IPS DF 6.9 (cell line): ENCODE data around the gene AEN.
A peak's percentile ranks its signal among the peaks of the same experiment; 100 is the strongest.
"Not testable (repeated sequence)": the region's sequence is repeated elsewhere in the genome, so short reads cannot be mapped to it uniquely, and the experiment has no call there.

Experiments
- DNase-seq: peaks from one replicate; pipeline ENCODE4 v3.0.0-alpha.2; 2013; ENCODE audit warnings: low read depth, low spot score
- H3K27ac ChIP-seq: one replicate; pipeline ENCODE4 v1.5.1; 2013; ENCODE audit warnings: low read length, control low read depth
- H3K27me3 ChIP-seq: 2 replicates; pipeline ENCODE4 v1.6.1; 2013; ENCODE audit warnings: mild to moderate bottlenecking, low read length; ENCODE audit not compliant: control insufficient read depth, insufficient read depth
- H3K36me3 ChIP-seq: 2 replicates; pipeline ENCODE4 v1.6.1; 2013; ENCODE audit warnings: low read length; ENCODE audit not compliant: control insufficient read depth, insufficient read depth
- H3K4me1 ChIP-seq: 2 replicates; pipeline ENCODE4 v1.6.1; 2013; ENCODE audit warnings: low read length; ENCODE audit not compliant: control insufficient read depth, insufficient read depth
- H3K4me3 ChIP-seq: 2 replicates; pipeline ENCODE4 v1.5.1; 2013; ENCODE audit warnings: mild to moderate bottlenecking, low read length
- H3K9me3 ChIP-seq: 2 replicates; pipeline ENCODE4 v1.6.1; 2013; ENCODE audit warnings: low read length, inconsistent platforms; ENCODE audit not compliant: control insufficient read depth, insufficient read depth
- WGBS: extraction: QIAGEN DNeasy Blood & Tissue Kit; methylation state at CpG from one replicate; pipeline ENCODE4 v1.1.7; 2013; ENCODE audit warnings: mixed read lengths, missing lambda C conversion rate; ENCODE audit not compliant: insufficient read length, insufficient coverage; 5-methylcytosine and 5-hydroxymethylcytosine counted together

AEN gene

GRCh38 chr15:88630798-88631463, 9.8 kb downstream of the AEN start:
- DNase-seq, result no peak
- Histone ChIP-seq H3K4me1 (peaks cover 2% of the 10 kb centered on the region), H3K27ac (no peak overlapping the region), H3K27me3 (no peaks in the 10 kb centered on the region), H3K36me3 (peaks cover 55% of the 10 kb centered on the region), H3K9me3 (no peaks in the 10 kb centered on the region), H3K4me3 (no peak overlapping the region)
- no CpG with 5 or more reads among the region's 7 CpGs for WGBS

DNA sequence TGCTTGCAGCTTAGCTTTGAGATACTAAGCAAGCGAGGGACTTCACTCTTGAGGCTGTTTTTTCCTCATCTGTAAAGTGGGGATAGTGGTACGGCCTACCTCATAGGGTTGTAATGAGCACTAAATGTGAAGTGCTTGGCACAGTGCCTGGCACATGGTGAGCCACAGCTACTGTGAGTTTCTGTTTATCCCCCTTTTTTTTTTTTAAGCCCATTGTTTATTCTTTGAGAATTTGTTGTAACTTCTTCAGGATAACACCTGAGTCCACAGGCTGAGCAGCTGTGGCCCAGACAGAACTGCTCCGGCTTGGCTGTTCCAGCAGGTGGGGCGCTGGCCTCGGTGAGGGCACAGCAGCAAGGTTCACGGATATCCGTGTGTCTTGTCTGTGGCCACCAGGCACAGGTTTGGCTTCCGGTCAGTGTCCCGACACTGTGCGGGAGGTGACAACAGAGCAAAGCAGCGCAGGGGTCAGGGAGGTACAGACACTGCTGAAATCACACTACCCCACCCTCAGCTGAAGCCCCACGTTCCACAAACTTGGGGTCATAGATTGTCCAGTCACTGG, 10.4 kb downstream of the AEN start:
- Histone ChIP-seq H3K27ac (no peak overlapping the region), H3K4me3 (no peak overlapping the region), H3K4me1 (peaks cover 2% of the 10 kb centered on the region), H3K9me3 (no peaks in the 10 kb centered on the region), H3K36me3 (peaks cover 50% of the 10 kb centered on the region), H3K27me3 (no peaks in the 10 kb centered on the region)
- DNase-seq, result no peak
- no CpG with 5 or more reads among the region's 12 CpGs for WGBS

GRCh38 chr15:88632797-88633196, 11.7 kb downstream of the AEN start:
- H3K27me3 ChIP-seq, H3K4me1 ChIP-seq, H3K27ac ChIP-seq, DNase-seq, H3K9me3 ChIP-seq, H3K4me3 ChIP-seq: not testable (repeated sequence)
- no CpG with 5 or more reads among the region's 7 CpGs for WGBS
- H3K36me3 ChIP-seq, result peaks cover 41% of the 10 kb centered on the region

DNA sequence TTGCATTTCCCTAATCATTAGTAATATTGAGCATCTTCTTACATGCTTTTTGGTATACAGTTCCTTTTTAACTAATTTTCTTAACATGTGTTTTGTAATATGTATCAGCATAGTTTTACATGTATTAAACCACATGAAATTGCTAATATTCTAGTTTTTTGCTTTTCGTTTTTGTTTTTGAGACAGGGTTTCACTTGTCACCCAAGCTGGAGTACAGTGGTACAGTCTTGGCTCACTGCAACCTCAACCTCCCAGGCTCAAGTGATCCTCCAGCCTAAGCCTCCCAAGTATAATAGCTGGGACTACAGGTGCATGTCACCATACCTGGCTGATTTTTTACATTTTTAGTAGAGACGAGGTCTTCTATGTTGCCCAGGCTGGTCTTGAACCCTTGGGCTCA, 13.3 kb downstream of the AEN start:
- Histone ChIP-seq H3K4me1 (peaks cover 5% of the 10 kb centered on the region), H3K27me3 (no peaks in the 10 kb centered on the region), H3K4me3 (no peak overlapping the region), H3K27ac (no peak overlapping the region), H3K9me3 (no peaks in the 10 kb centered on the region), H3K36me3 (peaks cover 25% of the 10 kb centered on the region)
- DNase-seq, result no peak
- no CpG with 5 or more reads among the region's 2 CpGs for WGBS

DNA sequence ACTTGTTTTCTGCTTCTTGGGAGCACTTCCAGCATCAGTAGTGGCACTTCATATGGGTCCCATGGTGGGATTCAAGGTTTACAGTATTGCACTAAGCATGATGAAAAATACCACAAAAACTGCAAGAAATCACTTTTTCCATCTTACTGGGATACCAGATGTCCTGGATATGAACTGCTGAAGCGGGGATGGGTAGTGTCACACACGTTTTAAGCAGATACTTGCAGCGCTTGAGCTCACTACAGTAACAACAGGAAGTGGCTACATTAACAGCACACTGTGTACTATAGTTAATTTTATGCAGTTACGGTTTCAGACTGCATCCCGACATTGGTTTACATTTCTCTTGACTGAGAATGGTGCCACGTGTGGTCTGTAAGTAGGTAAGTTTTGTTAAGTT, 14.2 kb downstream of the AEN start:
- no CpG with 5 or more reads among the region's 6 CpGs for WGBS

DNA sequence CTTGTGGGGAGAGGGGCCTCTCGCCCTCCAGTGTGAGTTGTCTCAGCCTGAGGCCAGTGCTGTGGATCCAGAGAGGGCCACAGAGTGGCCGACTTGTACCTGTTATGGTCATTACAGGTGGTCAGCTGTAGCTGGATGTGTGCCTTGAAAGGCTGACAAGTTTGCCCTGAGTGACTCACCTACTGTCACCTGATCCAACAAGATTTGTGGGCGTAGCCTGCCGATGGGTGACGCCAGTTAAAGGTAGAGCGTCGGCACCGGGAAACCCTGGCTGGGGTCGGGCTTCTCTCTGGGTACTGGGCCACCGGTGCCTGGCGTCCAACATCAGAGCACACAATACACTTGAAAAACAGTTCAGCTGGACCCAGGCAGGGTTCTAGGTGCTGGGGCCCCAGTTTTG, 14.9 kb downstream of the AEN start:
- Histone ChIP-seq H3K27me3 (no peaks in the 10 kb centered on the region), H3K4me1 (peaks cover 5% of the 10 kb centered on the region), H3K4me3 (no peak overlapping the region), H3K36me3 (peaks cover 10% of the 10 kb centered on the region), H3K27ac (no peak overlapping the region), H3K9me3 (no peaks in the 10 kb centered on the region)
- DNase-seq, result no peak
- WGBS, result no CpG with 5 or more reads among the region's 11 CpGs

More for the DNA sequence above, 14.2 kb downstream of the AEN start:
- no peaks in the 10 kb centered on the region for H3K9me3 ChIP-seq
- no peaks in the 10 kb centered on the region for H3K27me3 ChIP-seq
- H3K27ac ChIP-seq, result no peak overlapping the region
- H3K4me1 ChIP-seq, result peaks cover 5% of the 10 kb centered on the region
- no peak overlapping the region for H3K4me3 ChIP-seq
- DNase-seq, result no peak
- peaks cover 17% of the 10 kb centered on the region for H3K36me3 ChIP-seq

DNA sequence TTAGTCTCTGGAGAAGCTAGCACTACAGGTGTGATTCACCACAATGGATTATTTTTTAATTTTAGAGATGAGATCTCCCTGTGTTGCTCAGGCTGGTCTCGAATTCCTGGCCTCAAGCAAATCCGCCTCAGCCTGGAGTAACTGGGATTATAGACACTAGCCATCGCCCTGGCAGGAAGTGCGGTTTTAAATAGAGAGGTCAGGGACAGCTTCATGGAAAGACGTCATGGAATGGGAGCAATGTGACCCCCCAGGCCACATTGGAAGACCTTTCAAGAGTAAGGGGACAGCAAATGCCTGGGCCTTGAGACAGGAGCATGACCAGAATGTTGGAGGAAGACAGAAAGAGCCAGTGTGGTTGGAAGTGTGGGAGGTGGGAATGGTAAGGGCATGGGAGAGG, 15.5 kb downstream of the AEN start:
- Histone ChIP-seq H3K9me3 (no peaks in the 10 kb centered on the region), H3K27ac (no peak overlapping the region), H3K27me3 (no peaks in the 10 kb centered on the region), H3K4me1 (peaks cover 5% of the 10 kb centered on the region), H3K36me3 (peaks cover 4% of the 10 kb centered on the region), H3K4me3 (no peak overlapping the region)
- no peak for DNase-seq
- no CpG with 5 or more reads among the region's 5 CpGs for WGBS

DNA sequence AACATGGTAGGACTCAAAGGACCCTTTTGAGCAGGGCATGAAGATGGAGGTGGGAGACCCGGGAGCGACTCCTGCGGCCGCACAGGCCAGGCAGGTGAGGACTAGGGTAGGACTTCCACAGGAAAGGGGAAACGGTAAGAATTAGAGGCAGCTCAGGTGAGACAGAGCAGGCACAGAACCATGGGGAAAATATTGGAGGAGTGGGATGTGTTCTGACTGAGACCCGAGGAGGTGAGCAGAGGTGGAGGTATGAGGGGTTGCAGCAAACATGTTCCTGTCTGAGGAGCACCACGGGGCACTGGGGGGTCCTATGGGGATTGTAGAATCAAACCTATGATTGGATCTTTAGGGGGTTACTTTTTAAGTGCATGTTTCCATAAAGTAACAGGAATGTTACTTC, 16.3 kb downstream of the AEN start:
- Histone ChIP-seq H3K4me1 (peaks cover 5% of the 10 kb centered on the region), H3K9me3 (no peaks in the 10 kb centered on the region), H3K4me3 (no peak overlapping the region), H3K27ac (no peak overlapping the region), H3K36me3 (no peaks in the 10 kb centered on the region), H3K27me3 (no peaks in the 10 kb centered on the region)
- DNase-seq, result no peak
- whole genome bisulfite sequencing, result no CpG with 5 or more reads among the region's 7 CpGs

DNA sequence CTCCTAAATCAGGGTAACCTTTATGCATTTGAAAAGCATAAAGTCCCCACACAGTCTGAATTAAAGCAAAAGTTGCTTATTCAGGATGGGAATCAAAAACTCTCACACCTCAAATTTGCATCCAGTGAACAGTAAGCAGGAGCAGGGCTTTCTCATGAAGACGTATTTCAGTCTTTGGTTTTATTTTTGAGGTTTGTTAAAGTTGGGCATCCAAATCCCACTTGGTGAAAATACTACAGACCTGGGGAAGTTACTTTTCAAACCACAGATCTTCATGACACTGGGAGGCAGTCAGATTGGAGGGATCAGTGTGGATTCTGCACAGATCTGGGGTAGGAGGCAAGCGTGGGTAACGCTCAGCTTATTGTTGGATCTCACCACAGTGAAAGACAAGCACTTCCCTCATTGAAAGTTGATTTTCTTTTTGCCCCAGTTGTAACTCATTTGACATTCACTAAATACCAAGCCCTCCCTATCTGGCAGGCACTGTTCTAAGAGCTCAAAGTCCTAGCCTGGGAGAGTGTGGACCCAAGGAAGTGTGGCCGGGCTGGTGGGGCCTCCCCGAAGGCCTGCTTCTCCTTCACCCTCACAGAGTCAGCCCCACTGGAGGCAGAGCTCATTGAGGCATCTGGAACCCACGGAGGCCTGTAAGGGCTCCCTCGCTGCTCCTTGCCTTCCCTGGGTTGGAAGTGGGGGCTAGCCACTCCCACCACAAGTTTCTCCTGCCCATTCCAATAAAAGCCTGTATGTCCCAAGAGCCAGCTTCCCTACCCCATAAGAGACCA, 16.9 kb downstream of the AEN start:
- no peak for DNase-seq
- no peak overlapping the region; the same call in 1 of the 2 replicates for H3K4me3 ChIP-seq
- no CpG with 5 or more reads among the region's 7 CpGs for WGBS
- no peaks in the 10 kb centered on the region for H3K36me3 ChIP-seq
- no peak overlapping the region for H3K27ac ChIP-seq
- peaks cover 5% of the 10 kb centered on the region for H3K4me1 ChIP-seq
- H3K9me3 ChIP-seq, result no peaks in the 10 kb centered on the region
- H3K27me3 ChIP-seq, result no peaks in the 10 kb centered on the region

- H3K4me1 ChIP-seq, result peaks cover 5% of the 10 kb centered on the region
- no peak within 1 kb of the TSS for H3K27ac ChIP-seq
- H3K9me3 ChIP-seq, result no peaks in the 10 kb centered on the region
- no CpG with 5 or more reads among the region's 27 CpGs for WGBS
- H3K4me3 ChIP-seq, result peak within 1 kb of the TSS; percentile 7; the same call in 1 of the 2 replicates
- H3K36me3 ChIP-seq, result no peaks in the 10 kb centered on the region
- DNase-seq, result peak; percentile 73
- no peaks in the 10 kb centered on the region for H3K27me3 ChIP-seq
Measured at GRCh38 chr15:88638626-88639372, 17.7 kb downstream of the AEN start, which contains the start of gene ISG20. Gene ISG20, plus strand, starts transcription at chr15:88639016. Its CDS starts 351 bp downstream, at chr15:88639367.
